ENCODE results near the gene TRMT10A.
"Not testable (repeated sequence)": the region's sequence is repeated elsewhere in the genome, so short reads cannot be mapped to it uniquely, and the experiment has no call there.

Gene TRMT10A

DNA sequence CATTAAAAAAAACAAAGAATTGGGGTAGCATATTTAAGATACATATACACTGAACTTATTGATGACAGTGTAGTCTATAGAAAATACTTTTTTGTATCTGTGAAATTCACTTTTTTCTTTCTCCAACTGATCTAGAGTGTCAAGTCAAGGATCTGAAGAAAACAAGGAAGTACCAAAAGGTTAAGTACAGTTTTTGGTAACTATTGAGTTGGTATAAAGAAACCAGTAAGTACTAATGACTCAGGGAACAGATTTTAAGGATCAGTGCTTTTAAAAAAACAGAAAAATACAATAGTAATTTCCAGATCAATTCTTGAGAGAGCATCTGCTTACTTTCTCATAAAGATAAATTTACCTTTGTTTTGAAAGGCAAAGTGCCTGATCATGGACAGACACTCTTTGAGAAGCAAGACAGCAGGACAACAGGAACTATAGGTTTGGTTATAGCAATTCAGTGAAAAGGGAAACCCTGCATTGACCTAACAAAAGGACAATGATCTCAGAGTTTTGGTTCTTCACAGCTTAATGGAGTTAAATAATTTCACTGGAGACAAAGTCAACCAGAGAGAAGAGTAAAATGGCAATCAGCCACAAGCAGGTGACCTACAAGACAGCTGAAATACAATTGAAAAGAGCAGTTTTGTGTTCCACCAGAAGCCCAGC, 23.4 kb downstream of the TRMT10A start:
- DNase-seq, result no peak

DNA sequence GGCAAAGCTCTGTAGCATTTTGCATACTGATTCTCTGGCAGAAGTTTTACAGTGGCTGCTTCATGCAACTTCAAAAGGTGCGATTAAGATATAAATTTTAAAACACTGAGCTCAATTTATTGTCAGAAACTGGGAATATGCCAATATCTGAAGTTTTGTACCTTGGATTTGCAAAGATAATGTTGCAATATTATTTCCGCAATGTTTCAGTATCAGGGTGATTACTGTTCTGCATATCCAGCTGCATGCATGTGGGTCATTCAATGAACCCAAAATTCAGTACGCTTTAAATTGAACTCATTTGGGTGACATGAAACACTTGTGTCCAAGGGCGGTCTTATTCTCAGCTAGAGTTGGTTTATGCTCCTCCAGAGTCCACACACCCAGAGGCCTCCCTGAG, 26.2 kb downstream of the TRMT10A start:
- DNase-seq, result no peak

DNA sequence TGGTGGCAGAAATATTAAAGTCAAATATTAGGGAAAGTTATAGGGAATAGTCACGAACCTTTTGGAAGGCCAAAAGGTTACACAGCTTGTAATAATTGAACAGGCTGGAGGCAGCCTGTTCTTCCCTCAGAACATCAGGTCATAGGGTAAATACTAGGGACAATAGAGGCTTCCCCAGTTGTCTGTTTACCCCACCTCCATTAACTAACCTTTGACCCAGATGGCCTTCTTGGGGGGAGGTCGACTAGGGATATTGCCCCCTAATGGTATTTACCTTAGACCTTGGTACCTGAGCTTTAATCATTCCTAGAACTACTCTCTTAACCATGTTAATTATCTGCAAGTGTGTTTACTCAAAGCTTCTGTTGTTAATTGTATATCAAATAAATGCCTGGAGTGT, 27.0 kb downstream of the TRMT10A start:
- no peak for DNase-seq

DNA sequence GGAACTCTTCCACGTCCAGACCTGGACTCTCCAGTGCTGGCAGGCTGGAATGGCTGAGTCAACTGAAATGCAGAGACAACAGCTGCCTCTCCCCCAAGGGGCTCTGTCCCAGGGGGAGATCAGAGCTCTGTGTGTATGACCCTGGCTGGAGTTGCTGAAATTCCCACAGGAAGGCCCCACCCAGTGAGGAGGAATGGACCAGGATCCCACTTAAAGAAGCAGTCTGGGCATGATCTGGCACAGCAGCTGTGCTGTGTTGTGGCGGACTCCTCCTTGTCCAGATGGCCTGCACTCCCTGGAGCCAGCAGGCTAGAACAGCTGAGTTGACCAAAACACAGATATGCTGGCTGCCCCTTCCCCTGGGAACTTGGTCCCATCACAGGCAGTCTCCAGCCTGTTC, 27.6 kb downstream of the TRMT10A start:
- DNase-seq, result no peak

DNA sequence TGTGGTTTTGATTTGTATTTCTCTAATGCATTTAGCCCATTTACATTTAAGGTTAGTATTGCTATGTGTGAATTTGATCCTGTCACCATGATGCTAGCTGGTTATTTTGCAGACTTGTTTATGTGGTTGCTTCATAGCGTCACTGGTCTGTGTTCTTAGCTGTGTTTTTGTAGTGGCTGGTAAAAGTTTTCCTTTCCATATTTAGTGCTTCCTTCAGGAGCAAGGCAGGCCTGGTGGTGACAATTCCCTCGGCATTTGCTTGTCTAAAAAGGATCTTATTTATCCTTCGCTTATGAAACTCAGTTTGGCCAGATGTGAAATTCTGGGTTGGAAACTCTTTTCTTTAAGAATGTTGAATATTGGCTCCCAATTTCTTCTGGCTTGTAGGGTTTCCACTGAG, 29.1 kb downstream of the TRMT10A start:
- not testable (repeated sequence) for DNase-seq

DNA sequence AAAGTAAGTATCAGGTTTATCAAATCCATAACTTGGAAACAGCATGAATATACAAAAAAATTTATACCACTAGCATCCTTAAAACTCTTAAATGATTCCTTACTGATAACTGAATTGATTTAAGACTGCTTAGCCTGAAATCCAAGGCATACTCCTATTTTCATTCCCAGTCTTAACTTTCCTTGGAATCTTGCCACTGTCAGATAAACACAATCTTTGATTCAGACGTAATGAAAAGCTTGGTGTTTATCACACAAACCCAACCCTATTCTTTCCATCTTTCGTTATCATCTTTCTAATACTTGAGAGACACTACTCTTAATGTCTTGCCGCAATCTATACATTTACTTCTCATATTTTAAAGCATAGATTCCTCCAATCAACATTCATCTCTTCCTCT, 33.9 kb downstream of the TRMT10A start:
- DNase-seq, result no peak

DNA sequence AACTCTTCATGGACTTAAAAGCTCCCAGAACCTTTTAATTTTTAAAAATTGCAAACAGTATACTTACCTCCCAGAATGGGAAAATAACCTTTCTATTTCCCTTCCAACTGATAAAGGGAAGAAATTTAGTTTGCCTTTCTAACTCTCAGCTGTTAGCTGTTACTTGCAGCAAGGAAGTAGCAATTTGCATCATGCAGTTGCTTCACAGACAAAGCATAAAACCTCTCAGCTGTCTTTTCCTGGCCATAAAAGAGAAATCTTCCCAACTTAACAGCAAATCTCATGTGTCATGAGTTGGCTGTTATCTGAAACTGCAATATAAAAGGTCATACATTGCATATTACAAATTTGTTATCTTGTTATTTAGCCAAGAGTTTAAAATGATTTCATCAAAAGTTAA, 34.6 kb downstream of the TRMT10A start:
- DNase-seq, result no peak

DNA sequence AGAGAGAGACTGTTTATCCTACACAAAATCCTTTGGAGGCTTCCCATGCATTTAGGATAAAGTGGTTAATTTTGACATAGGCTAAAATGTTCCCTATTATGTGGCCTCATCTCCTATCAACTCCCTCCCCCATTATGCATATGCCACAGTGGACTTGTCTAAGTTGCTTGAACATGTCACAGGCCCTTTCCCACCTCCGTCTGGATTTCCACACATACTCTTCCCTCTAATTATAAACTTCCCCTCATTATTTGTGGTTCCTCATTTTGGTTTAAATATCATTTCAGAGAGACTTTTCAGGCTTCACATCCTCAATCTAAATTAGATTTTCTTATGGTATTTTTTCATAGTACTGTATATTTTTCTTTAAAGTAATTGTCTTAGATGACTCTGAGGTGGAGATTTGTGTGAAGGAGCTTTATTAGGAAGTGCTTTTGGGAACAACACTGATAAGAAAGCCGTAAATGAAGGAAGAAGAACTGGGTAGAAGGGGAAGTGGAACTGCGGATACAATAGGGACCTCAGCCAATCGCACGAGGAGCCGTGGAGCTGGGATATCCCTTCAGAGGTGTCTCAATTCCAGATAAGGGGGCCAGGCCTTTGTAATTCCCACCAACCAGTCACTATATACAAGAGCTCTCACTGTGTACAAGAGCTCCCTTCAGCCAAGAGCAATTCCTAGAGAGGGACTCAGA, 45.1 kb downstream of the TRMT10A start:
- no peak for DNase-seq

DNA sequence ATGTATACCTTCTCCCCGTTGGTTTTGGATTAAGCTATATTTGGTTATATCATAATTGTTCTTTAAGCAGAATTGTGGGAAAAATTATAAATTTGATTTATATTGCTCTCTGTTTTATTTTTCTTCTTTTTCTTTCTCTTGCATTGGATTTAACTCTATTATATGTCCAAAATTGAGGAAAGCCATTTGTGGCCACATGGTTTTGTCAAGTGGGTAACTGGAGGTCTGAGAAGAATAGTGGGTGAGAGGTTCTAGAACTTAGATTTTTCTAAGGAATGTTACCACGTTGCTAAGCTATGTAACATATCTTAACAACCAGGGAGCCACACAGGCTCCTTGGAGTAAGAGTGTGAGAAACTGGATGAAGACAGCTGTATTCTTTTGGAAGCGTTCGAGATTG, 53.1 kb downstream of the TRMT10A start, which contains the start of gene C4orf17:
C4orf17 (plus strand) TSS at position 301 of the 400 bp plus-strand sequence. CDS start 2,061 bp downstream, outside the sequence.
- no peak for DNase-seq

GRCh38 chr4:99507762-99508161, 56.1 kb downstream of the TRMT10A start:
- peak; percentile 37 for DNase-seq

GRCh38 chr4:99507349-99507748, 56.5 kb downstream of the TRMT10A start:
- no peak for DNase-seq

GRCh38 chr4:99506781-99507180, 57.1 kb downstream of the TRMT10A start:
- DNase-seq, result no peak

DNA sequence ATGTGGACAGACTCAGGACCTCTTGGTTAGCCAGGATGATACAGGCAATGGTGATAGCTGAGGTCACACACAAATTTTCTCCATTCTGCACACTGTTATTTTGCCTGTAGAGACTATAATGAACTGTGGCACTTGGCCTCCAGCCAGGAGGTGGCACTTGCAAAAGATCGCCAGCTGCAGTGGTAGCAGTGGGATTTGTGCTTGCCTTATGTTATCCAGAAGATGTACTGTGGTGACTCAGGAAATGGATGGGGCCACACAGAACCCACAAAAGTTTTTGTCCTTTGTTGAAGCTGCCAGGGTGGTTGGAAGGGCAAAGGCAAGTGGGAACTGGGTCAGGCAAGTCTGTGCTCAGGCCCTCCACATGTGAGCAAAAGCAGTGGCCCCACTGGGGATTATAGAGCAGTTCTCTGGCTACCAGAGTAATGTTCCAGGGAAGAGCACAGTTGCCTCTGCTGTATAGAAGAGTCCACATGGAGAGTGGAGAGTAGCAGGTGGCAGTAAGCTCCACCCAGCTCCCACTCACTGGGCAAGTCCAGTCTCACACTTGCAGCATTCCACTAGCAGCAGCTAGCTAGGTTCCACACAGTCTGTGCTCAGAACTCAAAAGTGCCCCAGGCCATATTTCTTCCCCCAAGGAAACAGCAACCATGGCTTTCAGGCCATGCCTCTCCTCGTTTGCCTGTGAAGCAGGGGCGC, 58.9 kb downstream of the TRMT10A start:
- no peak for DNase-seq
